ENCODE results near the gene LIMA1. TPM values are rescaled to one million over a fixed set of nuclear protein-coding genes. Genes with fewer than 3 reads are reported as not detected.
"Not testable (repeated sequence)": the region's sequence is repeated elsewhere in the genome, so short reads cannot be mapped to it uniquely, and the experiment has no call there.

The LIMA1 gene
- total RNA-seq, 1 donor from 2014 or later: 15.0 TPM

DNA sequence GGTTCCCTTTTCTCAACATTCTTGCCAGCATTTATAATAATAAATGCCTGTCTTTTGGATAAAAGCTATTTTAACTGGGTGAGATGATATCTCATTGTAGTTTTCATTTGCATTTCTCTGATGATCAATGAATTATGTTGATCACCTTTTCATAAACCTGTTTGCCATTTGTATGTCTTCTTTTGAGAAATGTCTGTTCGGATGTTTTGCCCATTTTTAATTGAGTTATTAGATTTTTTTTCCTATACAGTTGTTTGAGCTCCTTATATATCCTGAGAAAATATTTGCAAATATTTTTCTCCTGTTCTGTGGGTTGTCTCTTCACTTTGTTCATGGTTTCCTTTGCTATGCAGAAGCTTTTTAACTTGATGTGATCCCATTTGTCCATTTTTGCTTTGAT is 8.1 kb upstream of the LIMA1 start:
- intact Hi-C loops (cut with micrococcal nuclease): no loop called here
- ATAC-seq: no peak
- no peak for DNase-seq

DNA sequence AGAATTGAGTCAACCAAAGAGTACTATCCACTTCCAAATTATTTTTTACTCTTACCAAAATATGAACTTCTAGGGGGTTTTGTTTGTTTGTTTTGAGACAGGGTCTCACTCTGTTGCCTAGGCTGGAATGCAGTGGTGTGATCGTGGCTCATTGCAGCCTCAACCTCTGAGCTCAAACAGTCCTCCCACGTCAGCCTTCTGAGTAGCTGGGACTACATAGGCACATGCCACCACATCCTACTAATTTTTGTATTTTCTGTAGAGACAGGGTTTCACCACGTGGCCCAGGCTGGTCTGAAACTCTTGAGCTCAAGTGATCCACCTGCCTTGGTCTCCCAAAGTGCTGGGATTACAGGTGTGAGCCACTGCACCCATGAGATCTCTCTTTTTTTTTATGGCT is 7.4 kb upstream of the LIMA1 start:
- intact Hi-C loops (cut with micrococcal nuclease); ATAC-seq; DNase-seq: not testable (repeated sequence)

DNA sequence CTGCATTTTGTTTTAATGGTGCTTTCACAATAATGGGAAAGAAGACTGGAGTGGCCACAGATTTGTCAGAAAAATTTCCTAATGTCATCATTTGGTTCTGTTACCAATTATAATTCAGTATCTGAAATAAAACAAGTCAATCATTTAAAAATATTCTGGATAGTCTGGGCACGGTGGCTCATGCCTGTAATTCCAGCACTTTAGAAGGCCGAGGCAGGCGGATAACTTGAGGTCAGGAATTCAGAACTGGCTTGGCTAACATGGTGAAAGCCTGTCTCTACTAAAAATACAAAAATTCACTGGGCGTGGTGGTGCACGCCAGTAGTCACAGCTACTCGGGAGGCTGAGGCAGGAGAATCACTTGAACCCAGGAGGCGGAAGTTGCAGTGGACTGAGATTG is 4.0 kb upstream of the LIMA1 start:
- DNase-seq: no peak
- intact Hi-C loops (cut with micrococcal nuclease): no loop called here
- no peak for ATAC-seq

DNA sequence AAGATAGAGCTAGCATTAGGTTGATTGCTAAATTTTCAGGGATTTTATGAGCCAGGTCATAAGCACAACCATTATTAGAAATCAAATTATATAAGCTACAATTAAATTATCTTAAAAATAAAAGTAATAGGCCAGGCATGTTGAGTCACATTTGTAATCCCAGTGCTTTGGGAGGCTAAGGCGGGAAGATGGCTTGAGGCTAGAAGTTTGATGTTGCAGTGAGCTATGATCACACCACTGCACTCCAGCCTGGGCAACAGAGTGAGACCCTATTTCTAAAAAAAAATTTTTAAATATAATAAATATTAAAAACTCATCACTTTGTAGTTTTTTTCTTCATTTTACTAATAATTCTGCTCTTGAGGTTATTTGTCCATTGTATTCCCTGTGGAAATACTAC is 1.9 kb upstream of the LIMA1 start:
- ATAC-seq (no peak), DNase-seq (no peak)
- intact Hi-C loops (cut with micrococcal nuclease): no loop called here

DNA sequence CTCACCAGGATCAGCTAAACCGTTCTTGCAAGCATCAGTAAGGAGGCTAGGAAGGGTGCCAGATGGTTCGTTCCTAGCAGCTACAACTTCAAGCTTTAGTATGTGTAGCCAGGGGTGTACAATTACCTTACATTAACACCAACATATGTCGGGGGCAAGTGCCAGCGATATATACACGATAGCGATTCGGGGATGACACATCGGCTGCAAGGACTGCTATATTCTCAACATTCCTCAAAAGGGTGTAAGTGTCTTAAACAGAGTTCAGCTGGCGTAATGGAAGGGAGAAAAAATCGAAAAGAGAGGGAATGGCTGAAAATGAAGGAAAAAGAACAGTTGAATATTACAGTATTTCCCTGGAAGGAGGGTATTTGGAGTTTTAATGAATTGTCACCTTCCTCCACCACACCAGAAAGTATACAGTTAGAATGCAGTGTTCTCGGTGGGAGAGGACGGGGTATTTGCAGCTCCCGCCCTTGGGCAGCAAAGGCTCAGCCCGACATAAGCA is 545 bp downstream of the LIMA1 start:
- intact Hi-C loops (cut with micrococcal nuclease): no loop called here
- ATAC-seq: peak; percentile 65
- DNase-seq: no peak

DNA sequence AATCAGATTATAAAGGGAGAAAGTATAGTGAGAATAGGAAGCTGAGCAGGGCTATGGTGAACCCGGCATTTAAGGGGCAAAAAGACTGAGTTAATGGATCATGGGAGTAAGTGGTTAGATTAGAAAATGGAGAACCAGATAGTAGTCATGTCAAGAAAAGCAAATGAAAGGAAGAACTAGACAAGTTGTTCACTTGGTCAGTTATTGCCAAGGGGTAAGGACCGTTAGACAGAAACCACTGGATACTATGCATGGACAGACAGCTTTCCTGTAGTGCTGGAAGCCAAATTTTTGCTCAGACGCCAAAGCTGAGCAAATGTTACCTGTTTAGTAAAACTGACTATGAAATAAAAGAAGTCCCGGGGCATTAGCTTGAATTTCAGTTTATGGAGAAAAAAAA is 3.8 kb downstream of the LIMA1 start:
- no peak for ATAC-seq
- intact Hi-C loops (cut with micrococcal nuclease): no loop called here
- no peak for DNase-seq

DNA sequence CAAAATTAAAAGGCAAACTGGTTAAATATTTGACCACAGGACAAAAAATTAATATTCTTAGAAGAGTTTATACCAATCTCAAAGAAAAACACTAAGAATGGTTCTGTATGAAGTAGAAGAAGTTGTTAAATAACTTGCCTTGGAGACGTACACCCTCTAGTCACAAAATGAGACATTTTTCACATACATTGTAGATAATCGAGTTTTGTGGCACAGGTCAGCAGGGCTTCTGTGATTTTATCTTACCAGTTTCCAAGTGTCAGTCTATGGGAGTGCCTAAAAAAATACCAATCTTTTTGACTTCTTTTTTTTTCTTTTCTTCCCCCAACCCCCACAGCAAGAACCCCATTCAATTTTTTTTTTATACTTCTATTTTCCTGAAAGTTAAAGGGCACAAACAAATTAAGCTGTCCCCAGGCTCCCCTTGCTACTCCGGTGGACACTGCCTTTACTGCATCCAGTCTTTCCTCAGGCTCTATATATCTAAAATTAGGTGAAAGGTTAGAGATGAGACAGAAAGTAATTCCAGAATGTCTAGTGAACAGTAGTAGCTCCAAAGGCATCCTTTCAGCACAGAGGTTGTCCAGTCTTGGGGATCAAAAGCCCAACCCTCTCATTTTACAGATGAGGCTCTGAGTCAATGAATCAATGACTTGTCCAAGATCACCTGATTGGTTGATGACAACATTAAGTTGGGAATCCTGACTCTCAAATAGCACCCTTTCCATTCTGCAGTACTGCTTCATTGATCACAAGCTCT is 6.2 kb downstream of the LIMA1 start:
- DNase-seq: no peak
- intact Hi-C loops (cut with micrococcal nuclease): no loop called here
- ATAC-seq: no peak

DNA sequence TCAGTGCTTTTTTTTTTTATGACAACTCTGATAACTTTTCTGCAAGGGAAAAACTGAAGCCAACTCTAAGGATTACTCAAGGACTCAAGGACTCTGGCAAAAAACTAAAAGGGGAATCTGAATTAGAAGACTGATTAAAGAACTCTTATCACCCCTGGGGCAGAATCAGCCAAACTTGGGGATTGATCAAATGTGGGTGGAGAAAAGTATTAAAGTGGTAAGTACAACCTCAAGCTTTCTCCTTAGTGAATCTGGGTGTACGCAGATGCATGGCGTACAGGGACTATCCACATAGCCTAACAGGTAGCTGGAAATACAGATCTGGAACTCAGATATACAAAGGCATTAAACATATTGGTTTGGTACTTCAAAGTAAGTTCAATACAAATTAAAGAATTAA is 7.3 kb downstream of the LIMA1 start:
- no peak for ATAC-seq

DNA sequence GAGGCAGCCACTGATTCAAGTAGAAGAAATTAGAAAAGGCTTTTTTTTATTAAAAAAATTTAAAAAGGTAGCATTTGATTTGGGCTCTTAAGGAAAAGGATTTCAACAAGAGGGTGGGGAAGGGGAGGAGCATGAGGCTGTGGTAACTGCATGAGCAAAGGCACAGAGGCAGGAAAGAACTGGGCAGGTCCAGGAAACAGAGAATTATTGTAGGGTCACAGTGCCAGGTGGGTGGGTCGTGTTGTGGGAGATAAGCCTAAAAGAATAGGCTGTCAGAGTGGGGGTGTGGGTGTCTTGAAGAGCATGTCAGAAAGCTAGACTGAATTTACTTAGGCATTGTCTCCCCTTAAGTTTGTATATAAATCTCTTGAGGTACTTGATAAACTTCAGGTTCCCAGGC is 7.8 kb downstream of the LIMA1 start:
- intact Hi-C loops (cut with micrococcal nuclease): no loop called here
- ATAC-seq: peak; percentile 81
- DNase-seq: no peak

More for the DNA sequence above, 7.3 kb downstream of the LIMA1 start:
- DNase-seq: no peak
- intact Hi-C loops (cut with micrococcal nuclease): no loop called here

DNA sequence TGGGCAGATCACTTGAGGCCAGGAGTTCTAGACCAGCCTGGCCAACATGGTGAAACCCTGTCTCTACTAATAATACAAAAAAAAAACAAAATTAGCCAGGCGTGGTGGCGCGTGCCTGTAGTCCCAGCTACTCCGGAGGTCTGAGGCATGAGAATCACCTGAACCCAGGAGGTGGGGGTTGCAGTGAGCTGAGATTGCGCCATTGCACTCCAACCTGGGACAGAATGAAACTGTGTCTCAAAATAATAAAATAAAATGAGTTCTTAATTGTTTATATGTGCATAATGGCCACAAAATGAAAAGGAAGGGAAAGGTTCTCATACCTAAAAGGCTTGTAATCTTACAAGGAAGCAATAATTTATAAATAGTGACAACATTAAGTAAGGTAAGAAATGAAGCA is 8.2 kb downstream of the LIMA1 start:
- DNase-seq; ATAC-seq; intact Hi-C loops (cut with micrococcal nuclease): not testable (repeated sequence)

DNA sequence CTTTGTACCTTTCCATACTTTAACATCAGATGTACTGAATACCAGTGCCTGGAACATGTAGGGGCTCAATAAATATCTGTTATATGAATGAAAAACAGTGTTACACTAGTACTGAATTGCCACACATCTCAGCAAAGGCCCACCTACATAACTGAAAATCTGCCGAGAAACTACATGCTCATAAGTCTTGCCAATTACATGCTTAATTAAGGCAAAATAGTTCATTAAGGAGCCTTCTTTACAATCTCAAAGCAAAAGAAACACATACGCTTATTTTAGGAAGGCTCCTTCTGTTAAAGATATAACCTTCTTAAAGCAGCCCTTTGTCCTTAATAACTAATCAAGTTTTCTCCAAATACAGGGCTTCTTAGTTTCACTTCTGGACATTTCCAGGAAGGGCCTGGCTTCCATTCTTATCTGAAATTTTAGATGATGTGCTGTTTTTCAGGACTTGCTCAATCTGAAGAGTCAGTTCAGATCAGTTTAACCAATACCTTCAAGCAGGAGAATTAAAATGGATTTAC is 11.5 kb downstream of the LIMA1 start:
- ATAC-seq (peak; percentile 63), DNase-seq (no peak)
- intact Hi-C loops (cut with micrococcal nuclease): no loop called here

DNA sequence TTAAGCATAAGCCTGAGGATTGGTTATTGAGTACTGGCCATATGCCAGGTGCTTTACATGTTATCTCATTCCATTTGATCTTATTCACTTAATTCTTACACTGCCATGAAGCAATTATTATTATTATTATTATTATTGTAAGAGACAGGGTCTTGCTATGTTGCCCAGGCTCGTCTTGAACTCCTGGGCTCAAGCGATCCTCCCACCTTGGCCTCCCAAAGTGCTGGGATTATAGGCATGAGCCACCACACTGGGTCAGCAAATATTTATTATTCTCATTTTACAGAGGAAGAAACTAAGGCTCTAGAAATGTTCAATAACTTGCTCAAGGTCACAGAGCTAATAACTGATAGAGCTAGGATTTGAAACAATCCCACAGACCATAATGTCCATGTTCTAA is 14.8 kb downstream of the LIMA1 start:
- no peak for DNase-seq
- intact Hi-C loops (cut with micrococcal nuclease): no loop called here
- no peak for ATAC-seq

DNA sequence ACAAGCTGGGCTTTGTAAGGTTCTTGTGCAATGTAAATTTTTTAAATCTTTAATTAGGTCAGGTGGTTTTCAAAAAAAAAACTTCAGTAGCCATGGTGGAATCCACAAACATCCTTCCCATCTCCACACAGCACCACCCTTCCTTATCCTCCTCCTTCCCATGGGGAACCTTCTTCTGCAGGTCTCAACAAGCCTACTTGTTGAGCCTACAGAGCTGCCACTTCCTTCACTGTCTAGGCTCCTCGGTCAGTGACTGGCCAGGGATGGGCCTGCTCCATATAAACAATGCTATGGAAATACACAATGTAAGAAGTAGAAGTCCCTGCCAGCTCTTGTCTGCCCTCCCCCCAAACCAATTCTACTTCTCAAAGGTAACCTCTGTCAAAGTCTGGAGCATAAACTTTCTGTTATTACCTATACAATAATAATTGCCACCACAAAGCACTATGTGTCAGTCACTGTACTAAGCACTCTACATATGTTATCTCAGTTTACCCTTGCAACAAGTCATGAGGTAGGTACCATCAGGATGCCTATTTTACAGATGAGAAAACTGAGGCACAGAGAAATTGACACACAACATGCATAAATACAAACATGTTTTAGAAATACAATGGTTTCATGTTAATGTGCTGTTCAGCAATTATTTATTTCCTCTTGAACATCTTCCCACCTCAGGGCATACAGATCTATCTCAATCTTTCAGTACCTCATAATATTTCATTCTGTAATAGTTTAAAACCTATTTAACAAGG is 17.4 kb downstream of the LIMA1 start:
- intact Hi-C loops (cut with micrococcal nuclease): no loop called here
- ATAC-seq (no peak), DNase-seq (no peak)

DNA sequence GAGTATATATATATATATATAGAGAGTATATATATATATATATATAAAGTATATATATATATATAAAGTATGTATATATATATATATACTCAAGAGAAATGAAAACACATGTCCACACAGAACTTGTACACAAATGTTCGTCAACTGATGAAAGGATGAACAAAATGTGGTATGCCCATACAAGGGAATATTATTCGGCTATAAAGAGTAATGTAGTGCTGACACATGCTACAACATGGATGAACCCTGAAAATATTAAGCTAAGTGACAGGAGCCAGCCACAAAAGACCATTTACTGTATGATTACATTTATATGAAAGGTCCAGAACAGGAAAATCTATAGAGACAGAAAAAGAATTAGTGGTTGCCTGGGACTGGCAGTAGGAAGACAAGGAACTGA is 19.5 kb downstream of the LIMA1 start:
- DNase-seq: no peak
- intact Hi-C loops (cut with micrococcal nuclease): no loop called here
- no peak for ATAC-seq

DNA sequence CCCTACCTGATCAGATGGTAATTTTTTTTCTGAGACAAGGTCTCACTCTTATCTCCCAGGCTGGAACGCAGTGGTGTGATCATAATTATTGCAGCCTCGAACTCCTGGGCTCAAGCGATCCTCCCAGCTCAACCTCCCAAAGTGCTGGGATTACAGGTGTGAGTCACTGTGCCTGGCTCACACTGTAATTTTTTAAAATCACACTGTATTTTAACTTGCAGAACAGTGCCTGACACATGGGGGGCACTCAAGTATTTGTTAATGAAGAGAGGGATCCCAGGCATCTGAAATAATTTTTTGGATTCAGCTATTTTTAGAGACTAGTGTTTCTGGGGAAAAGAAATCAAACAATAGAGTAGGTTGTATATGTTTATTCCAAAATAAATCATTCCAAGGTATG is 21.7 kb downstream of the LIMA1 start:
- intact Hi-C loops (cut with micrococcal nuclease): no loop called here
- no peak for DNase-seq

DNA sequence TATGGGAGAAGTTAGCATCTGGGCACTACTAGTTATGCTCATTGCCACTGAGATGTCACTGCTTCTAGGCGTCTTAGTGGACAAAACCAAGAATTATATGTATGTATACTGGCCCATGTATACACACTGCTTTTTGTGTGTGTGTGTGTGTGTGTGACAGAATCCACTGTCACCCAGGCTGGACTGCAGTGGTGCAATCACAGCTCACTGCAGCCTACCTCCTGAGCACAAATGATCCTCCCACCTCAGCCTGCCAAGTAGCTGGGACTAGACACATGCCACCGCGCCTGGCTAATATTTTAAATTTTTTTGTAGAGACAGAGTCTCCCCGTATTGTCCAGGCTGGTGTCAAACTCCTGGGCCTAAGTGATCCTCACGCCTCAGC is 25.2 kb downstream of the LIMA1 start:
- intact Hi-C loops (cut with micrococcal nuclease): no loop called here
- DNase-seq (peak; percentile 51), ATAC-seq (peak; percentile 87)

More for the DNA sequence above, 21.7 kb downstream of the LIMA1 start:
- no peak for ATAC-seq

DNA sequence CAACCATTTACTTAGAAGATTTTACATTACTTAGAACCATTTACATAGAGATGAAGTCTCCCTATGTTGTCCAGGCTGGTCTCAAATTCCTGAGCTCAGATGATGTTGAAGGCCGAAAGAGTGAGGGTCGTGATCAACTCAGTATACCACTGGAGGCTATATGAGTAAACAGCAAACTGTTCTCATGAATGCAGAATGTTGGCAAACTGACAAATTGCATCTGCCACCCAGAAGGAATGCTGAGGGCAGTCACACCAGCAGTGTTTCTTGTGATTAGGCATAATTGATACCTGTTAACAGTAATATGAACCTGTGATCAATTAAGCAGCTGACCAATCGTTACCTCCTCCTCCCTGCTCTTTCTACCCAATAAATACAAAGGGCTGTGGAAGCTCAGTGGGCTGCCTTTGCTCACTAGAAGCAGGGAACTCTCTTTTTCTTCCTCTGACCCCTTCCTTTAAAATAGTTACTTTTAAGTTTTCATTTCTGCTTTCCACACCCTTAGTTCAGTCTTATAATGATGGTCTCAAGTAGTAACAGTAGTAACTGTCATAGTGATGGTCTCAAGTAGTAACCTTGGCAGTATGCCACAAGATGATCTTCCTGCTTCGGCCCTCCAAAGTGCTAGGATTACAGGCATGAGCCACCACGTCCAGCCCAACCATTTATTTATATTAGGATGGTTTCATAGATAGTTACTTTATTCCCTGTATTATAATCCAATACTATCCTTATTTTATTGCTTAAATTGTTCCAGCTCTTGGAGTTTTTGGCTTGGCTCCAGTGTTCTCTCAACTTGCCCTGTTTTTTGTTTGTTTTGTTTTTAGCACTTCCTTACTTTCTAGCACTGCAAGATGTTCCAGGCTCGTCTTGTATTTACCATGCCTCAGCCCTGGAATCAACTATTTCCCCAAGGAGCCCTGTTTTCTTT is 25.8 kb downstream of the LIMA1 start:
- intact Hi-C loops (cut with micrococcal nuclease): no loop called here
- DNase-seq (no peak), ATAC-seq (peak; percentile 83)

DNA sequence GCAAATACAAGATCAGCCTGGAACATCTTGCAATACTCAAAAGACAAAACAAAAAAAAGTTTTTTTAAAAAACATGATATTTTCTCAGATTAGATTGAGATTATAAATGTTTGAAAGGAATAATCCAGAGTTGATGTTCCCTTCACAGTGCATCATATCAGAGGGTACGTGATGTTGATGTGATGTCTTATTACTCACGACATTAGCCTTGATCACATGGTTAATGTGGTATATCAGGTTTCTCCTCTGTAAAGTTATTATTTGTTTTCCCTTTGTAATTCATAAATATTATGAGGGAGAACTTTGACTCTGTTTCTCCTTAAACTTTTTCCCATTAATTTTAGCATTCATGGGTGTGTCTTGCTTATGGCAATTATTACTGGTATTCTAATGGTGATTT is 26.6 kb downstream of the LIMA1 start:
- intact Hi-C loops (cut with micrococcal nuclease): no loop called here
- DNase-seq (no peak), ATAC-seq (no peak)

DNA sequence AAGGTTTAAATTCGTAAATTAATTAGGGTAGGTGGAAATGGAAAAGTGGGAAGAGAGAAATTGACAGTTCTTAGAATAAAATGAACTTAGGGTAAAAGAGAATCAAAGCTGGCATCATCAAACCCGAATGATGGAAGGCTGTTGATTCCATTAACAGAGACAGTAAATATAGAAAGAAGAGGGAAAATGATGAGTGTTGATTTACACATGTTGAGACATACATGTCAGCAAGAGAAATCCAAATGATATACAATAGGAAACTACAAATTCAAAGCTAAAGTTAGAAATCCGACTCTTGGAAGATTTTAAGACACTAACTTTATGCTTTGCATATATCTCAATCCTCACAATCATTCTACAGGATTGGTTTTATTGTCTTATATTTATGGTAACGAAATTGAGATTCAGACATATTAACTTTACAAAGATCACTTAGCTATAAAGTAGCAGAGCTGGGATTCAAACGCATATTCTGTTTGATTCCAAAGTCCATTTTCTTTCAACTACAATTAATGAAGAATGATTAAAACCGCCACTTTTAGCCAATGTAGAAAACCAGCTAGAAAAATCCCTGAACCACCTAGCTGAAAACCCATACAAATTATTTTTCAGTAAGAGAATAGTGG is 30.2 kb downstream of the LIMA1 start:
- intact Hi-C loops (cut with micrococcal nuclease): no loop called here
- DNase-seq (no peak), ATAC-seq (no peak)
